Measurements from ENCODE around the gene IQGAP2. TPM values are rescaled to one million over a fixed set of nuclear protein-coding genes. Genes with fewer than 3 reads are reported as not detected.
"Not testable (repeated sequence)": the region's sequence is repeated elsewhere in the genome, so short reads cannot be mapped to it uniquely, and the experiment has no call there.

IQGAP2 gene
- total RNA-seq, 1 donor from 2014 or later, result 0.16 TPM

DNA sequence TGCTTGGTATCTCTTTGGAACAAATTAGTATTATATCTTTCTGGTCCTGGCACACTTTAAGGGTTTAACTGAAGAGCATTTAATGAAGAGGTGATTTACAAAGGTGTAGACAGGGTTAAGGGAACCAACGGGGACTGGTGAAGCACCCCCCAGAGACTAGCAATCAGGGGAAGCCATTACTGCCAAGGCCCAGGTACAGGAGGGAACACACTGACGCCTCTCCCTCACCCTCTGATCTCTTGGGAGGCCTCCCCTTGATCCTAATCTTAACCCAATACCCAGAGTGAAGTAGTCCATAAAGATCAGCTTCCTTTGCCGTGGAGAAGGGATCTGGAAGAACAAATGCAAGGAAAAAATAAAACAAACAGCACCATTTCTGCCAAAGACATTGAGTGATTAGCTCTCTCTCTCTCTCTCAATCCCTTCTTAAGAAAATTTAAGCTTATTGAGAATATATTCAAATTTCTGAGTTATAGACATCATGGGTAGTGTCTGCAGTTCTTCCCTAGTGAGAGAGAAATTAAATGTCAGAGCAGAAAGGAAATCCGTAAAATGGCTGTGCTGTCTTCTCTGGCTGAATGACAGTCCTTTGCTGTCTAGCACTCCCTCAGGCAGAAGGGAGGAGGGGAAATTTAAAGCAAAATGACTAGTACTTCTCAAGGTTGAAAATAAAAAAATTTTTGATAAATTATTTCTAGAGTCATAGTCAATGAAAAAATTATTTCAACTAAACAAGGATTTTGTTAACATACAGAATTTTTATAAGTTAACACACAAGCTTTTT is 332.9 kb downstream of the IQGAP2 start:
- no peak for DNase-seq (ENCODE audit: low read depth)

DNA sequence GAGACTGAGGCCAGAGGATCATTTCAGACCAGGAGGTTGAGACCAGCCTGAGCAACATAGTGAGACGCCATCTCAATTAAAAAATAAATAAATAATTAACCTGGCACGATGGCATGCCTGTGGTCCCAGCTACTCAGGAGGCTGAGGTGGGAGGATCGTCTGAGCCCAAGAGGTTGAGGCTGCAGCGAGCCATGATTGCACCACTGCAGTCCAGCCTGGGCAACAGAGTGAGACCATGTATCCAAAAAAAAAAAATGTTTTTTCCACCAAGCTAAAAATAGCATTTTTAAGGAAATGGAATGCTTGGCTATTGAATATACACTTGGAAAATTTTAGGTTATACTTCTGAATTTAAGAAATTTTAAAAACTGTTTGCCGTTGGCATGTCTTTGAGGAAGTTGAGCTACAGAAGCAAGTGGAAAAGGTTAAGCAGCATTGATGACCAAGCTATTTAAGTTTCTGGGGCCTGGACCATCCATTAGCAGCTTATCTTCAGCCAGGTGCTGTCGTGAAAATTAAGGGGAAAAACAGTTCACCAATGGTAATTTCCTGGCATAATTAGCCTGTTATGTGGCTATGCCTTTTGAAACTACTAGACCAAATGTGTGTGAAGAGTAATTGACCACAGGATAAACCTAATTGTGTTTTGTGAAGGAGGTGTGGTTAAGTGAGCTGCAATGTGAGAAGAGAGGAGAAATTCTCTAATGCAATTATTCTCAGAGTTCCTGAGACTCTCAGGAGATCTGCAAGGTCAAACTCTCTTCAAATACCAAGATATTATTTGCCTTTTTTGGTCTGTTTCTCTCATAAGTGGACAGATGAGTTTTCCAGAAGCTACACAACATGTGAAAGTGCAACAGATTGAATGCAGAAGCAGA is 333.8 kb downstream of the IQGAP2 start:
- no peak for DNase-seq (ENCODE audit: low read depth)

DNA sequence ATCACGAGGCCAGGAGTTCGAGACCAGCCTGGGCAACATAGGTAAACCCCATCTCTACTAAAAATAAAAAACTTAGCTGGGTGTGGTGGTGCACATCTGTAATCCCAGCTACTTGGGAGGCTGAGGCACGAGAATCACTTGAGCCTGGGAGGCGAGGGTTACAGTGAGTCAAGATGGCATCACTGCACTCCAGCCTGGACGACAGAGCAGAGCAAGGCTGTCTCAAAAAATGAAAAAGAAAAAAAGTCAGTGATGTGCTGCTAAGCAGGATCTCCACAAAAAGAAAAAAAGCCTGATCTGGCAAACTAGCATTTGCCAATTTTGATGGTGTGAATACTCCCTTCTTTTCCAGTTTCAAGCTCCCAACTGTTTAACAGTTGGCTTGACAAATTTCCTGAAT is 334.8 kb downstream of the IQGAP2 start:
- no peak for DNase-seq (ENCODE audit: low read depth)

DNA sequence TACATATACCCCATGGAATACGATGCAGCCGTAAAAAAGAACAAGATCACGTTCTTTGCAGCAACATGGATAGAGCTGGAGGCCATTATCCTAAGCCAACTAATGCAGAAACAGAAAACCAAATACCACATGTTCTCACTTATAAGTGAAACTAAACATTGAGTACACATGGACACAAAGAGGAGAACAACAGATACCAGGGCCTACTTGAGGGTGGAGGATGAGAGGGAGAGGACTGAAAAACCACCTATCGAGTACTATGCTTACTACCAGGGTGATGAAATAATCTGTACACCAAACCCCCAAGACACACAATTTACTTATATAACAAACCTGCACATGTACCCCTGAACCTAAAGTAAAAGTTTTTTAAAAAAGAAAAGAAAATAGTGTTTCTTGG is 338.4 kb downstream of the IQGAP2 start:
- not testable (repeated sequence) for DNase-seq (ENCODE audit: low read depth)

DNA sequence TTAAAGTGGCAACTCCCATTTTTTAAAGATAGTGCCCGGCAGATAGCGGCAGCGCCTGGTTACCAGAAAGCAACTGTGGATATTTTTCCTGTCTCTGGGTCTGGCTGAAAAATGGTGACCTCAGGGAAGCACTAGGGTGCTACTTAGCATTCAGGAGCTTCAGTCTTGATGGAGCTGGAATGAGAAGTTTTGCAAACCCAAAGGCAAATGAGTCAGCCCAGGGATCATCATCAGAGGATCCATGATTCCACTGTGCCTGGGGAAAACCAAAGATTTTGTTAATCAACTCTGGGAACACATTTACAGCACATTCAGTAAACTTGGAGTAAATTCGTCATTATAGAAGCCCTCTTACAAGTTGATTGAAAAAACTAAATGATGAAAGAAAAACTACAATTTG is 339.5 kb downstream of the IQGAP2 start:
- no peak for DNase-seq (ENCODE audit: low read depth)

DNA sequence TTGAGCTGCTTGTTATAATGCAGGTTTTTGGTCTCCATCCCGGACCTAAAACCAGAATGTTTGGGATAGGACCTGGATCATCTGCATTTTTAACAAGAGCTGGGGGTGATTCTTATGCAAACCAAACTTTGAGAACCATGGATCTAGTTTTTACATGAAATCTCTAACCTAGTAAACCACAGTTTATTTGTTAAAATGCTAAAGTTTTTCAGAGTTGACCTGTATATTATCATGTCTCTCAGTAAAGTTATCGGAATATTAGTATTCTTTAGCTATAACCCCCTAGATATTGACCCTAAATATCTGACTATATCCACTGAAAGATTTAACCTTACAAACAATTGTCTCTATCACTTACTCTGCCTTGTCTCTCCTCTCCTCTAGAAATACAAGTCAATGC is 341.5 kb downstream of the IQGAP2 start:
- DNase-seq (ENCODE audit: low read depth), result no peak

DNA sequence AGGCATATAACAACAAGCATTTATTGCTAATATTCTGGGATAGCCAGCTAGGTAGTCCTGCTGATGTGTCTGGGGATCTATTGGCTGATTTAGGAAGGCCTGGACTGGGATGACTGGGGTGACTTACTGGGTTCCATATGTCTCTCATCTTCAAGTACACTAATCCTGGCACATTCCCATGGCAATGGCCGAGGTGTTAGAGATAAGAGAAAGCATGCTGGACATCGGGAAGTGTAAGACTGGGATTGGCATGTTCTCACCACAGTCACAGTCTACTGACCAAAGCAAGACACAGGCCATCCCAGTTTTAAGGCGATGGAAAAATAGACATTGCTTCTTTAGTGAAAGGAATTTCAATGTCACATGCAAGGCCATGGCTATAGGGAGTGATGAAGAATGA is 342.6 kb downstream of the IQGAP2 start:
- DNase-seq (ENCODE audit: low read depth), result no peak

DNA sequence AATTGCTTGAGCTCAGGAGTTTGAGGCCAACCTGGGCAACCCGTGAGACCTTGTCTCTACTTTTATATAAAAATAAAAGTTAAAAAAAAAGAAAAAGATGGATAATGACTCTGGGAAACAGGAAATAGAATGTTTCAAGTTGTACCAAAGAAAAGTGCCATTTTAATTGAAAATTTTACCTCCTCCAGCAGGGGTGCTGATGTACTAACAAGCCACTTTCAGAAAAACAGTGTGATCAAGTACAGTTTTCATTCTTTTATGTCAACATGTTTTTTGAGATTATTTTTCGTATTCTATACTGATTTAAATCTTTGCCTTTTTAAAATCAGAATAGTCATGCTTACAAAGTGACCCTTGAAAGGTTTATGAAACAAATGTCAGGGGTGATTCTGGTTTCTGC is 343.6 kb downstream of the IQGAP2 start:
- no peak for DNase-seq (ENCODE audit: low read depth)

DNA sequence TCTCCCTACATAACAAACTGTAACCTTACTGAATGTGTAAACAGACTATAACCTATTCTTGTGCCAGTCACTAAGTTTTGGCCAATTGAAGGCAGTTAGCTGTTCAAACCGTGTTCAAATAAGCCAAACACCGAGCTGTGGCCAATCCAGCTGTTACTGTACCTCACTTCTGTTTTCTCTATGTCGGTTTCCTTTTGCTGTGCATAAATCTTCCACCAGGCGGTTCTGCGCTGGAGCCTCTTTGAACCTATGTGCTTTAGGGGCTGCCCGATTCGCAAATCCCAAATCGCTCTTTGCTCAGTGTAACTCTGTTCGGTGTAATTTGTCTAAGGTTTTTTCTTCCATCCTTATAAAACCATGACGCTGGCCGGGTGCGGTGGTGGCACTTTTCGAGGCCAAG is 344.6 kb downstream of the IQGAP2 start:
- DNase-seq (ENCODE audit: low read depth), result no peak

DNA sequence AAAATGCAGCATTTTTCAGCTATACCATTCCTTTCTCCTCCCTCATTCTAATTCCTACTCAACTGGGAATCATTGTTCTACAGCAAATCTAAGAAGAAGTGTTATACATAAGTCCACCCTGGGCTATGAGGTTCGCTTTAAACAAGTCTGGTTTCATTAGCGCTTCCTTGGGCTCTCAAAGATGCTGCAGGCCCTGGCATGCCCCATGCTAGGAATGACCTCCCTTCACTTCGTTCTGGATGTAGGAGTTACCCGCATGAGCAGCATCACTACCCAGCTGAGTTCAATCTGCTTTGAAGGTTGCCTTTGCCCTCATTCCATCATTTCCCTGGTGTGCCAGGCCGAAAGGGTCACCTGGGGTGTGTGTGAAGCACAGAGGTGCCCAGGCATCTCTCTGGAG is 348.2 kb downstream of the IQGAP2 start:
- DNase-seq (ENCODE audit: low read depth), result no peak

DNA sequence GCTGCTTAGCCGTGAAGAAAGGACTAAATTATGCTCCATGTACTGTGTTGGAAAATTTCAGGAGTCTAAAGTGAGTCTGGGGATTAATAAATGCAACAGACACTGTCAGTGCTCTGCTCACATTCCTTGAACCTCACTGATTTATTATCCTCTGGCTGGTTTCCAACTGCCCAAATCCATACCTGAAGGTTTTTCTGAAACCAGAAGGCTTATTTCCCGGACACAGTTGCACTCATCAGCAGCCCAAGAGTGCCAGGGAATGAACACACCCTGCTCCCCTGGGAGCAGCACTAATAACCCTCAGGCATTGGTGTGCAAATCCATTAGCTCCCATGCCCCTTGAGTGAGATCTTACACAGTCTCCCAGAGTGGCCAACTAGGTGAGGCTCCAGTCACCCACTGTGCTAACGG is 351.6 kb downstream of the IQGAP2 start:
- DNase-seq (ENCODE audit: low read depth), result no peak

DNA sequence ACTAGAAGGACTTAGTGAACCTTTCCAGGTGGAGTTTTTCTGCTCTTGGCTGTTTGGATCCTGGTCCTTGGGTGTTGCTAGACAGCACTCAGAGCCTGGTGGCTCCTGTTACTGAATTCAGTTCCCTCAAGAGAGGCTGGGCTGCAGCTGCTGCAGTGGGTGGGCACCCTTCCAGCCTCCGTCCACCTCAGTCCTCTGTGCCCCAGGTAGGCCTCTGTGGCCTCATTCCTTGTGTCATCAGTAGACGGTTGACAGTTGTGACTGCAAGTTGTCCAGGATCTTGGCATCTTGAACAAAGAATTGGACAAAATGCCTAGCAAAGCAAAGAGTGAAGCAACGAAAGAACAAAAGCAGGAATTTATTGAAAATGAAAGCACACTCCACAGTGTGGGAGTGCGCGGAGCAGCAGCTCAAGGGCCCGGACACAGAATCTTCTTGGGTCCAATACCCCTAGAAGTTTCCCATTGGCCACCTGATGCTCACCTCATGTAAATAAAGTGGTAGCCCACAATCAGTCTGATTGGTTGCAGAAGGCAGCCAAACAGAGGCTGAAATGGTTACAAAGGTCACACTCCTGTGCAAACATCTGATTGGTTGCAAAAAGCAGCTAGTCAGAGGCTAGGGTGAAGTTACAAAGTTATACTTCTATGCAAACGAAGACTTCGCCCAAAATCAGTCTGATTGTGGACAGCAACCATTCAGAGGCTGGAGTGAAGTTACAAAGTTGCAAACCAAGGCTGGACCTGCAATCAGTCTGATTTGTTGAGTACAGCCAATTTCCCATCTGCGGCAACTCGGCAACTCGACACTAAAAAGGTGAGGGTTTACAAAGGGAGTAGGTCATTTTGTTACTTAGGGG is 352.9 kb downstream of the IQGAP2 start:
- no peak for DNase-seq (ENCODE audit: low read depth)

DNA sequence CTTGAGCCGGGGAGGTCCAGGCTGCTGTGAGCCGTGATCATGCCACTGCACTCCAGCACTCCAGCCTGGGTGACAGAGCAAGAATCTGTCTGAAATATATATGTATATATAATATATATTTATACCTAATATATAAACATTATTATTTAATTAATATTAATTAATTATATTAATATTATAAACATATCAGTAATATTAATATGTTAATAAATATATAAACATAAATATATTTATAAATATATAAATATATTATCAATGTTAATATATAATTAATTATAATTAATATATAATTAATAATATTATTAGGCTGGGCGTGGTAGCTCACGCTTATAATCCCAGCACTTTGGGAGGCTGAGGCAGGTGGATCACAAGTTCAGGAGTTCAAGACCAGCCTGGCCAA is 354.0 kb downstream of the IQGAP2 start:
- no peak for DNase-seq (ENCODE audit: low read depth)

Other genes starting within 250 kb of the IQGAP2 start
- gene F2RL2, start 220.1 kb downstream of the IQGAP2 start, total RNA-seq, result 0.31 and 0.48 TPM in 2 replicates